Hippocampal formation (tissue), 2 donors: ENCODE data around the gene LNX1.
"Not testable (repeated sequence)": the region's sequence is repeated elsewhere in the genome, so short reads cannot be mapped to it uniquely, and the experiment has no call there.

Source experiments
- DNase-seq, 2 donors: peaks; one replicate each; lab custom pipeline; 2025; lab: John Stamatoyannopoulos, UW

Gene LNX1

DNA sequence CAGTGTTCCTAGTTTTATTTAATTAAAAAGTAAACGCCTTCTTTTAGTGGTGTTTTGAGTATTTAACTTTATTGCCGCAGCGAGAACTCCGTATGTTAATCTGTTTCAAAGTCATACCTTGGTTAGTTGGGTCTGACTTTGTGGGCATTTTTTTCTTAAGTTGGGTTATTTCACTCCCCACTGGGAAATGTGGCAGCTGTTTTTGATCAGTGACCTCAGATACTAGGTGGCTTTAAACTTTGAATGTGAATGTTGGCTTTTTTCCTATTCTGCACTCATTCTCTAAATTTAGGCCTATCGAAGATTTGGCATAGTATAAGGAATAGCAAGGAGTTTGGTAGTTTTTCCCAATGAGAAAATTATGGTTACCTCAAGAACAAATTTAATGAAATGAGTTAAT is 127.9 kb downstream of the LNX1 start:
- no peak for DNase-seq

DNA sequence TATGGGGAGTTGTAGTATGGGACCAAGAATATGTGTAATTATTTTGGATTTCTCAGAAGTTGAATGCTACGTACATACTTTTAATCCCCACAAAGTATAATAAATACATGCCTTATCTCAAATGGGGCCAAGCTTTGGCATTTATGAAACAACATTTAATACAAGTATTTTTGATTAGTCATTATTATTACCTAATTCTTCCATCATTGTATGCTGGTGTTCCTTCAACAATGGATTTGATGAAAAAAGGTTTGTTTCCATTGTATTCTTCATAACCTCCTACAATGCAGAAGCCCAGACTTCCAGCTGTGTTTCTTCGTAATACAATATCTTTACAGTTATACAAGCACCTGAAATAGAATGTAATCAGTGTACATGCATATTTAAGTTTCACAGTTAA is 130.0 kb downstream of the LNX1 start:
- no peak for DNase-seq

DNA sequence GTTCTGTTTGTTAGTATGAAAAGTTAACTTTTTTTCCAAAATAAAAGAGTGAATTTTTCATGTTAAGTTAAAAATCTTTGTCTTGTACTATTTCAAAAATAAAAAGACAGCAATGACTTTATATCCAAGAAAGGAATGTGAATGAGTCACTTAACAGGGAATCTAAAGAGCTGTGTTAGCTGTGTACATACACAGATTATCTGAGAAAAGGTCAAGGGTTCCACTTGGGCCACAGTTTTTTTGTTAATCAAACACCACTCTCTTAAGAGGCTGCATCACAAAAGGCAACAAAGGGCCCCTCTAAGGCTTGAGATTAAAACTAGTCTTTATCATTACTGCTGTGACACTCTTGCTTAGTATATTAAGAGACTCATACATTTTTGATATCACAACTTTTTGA is 131.7 kb downstream of the LNX1 start:
- DNase-seq, result no peak

DNA sequence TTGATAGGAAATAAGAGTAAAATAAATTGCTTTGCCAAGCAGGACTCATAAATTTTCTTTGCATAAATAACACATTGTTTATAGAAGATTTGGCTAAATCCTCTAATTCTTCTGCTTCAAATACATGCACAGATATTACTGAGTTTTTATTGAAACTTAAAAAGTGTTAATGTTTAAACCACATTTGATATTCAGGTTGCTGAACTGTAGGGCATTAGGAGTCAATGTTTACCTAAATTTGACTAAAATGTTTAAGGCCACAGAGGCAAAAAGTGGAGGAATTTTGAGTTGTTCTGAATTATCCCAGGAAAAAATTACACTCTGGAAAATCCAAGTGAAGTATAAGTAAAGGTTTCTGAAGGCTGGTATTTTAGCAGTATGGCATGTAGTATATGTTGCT is 135.1 kb downstream of the LNX1 start:
- no peak for DNase-seq

DNA sequence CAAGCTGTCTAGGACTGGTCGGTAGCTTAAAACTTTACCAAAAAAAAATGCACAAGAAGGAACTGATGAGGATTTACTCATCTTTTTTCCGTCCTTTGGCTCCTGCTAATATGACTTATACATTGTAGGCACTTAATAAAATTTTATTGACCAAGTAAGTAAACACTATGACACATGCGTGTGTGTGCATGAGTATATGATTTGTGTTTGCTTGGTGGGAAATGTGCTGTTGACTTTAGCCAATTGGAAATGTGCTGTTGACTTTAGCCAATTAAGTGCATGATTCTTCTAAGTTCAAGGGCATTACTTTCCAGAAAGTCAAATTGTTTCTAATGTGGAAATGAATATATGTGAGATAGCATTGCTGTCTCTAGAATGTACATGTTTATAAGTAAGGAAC is 135.5 kb downstream of the LNX1 start:
- no peak for DNase-seq

DNA sequence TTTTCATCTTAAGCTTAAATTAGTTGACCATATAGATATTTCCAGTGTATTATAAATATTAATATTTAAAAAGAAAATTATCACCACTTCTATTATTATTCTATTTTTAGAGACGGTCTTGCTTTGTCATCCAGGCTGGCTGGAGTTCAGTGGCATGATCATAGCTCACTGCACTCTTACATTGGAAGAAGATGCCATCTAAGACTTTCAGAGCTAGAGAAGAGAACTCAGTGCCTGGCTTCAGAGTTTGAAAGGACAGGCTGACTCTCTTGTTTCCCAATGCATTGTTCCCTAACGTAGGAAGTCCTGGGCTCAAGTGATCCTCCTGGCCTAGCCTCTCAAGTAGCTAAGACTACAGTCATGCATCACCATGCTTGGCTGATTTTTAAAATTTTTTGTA is 137.9 kb downstream of the LNX1 start:
- no peak for DNase-seq

DNA sequence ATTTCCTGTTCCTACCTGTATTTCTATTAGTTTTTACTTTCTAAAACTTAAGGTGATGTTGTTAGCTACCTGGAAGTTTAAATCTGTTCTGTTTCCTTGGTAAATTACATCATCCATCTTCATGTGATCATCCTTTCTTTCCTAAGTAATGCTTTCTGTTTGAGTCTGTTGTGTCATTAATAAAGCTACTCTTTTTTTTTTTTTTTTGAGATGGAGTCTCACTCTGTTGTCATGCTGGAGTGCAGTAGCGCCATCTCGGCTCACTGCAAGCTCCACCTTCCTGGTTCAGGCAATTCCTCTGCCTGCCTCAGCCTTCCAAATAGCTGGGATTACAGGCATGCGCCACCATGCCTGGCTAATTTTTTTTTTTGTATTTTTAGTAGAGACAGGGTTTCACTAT is 140.5 kb downstream of the LNX1 start:
- no peak for DNase-seq

DNA sequence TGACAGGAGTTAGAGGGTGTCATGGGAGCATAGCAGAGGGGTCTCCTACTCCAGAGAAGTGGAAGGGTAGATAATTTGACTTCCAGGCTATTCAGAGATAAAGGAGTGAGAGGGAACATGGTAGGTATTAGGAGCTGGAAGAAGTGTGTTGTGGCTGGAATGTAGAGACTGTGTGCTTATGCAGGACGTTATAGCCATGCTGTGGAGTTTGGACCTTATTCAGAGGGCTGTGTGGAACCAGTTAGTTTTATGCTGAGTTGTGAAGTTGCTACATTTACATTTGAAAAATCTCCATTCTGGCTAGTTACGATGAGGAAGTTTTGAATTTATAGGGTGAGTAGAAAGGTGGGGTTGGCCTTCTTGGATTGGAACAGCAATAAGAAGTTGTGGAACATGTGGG is 146.3 kb downstream of the LNX1 start:
- DNase-seq, result no peak

DNA sequence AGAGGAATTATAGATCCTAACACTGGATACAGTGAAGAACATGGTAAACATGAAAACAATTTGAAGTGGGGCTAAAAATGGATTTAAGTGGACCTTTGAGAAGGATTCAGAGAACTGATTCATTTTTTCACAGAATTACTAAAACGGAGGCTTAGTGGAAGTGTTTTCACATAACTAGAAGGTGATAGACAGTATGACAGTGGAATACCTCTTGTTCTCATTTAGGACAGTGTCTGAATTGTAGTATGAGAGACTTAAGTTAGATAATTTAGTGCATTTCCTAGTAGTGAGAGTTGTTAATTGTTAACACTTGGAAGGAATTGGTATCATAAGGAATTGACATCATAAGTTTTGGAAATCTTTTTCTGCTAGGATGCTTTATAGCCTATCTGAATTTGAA is 149.7 kb downstream of the LNX1 start:
- DNase-seq, result no peak

DNA sequence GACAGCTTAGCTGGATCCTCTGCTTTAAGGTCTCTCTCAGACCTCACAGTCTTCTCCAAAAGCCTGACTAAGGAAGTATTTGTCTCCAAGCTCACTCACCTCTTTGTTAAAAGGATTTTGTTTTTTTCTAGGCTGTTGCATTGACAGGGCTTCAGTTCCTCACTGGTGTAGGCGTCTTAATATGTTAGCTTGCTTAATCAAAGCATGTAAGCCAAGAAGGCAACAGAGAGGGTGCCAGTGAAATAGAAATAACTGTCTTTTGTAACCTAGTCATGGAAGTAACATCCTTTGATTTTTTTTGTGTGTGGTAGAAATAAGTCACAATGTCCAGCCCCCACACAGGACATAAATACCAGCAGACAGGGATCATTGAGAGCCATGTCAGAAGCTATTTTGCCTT is 155.0 kb downstream of the LNX1 start:
- DNase-seq, result no peak

DNA sequence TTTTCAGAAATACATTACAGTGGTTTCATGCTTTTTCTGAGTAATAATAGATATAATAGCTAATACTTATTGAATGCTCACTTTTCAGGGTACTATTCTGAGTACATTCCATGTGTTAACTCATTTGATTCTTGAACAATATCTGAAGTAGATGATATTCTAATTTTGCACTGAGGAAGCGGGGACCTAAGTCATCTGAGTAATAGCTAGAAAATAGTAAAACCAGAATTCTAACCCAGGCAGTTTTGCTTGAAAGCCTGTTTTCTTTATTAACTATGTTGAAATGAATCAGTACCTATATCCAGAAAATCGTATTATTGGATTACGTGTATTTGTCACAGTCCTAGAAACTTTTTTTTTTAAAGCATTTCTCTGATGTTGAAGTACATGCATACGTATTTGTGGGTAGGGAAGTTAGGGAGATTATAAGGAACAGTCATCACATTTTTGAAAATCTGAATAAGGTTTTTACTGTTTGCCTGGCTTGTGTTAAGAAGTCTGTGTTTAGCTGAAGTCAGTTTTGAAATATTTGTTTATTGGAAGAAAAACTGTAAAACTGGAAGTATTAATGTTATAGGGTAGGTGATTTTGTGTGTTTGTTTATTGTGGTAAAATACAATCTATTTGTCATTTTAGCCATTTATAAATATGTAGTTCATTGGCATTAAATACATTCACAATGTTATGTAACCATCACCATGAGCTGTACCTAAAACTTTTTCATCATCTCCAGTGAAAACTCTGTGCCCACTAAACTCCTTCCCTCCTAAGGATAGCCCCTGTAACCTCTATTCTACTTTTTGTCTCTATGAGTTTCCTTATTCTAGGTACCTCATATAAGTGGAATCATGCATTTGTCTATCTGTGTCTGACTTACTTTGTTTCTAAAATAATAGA is 158.5 kb downstream of the LNX1 start:
- no peak for DNase-seq

DNA sequence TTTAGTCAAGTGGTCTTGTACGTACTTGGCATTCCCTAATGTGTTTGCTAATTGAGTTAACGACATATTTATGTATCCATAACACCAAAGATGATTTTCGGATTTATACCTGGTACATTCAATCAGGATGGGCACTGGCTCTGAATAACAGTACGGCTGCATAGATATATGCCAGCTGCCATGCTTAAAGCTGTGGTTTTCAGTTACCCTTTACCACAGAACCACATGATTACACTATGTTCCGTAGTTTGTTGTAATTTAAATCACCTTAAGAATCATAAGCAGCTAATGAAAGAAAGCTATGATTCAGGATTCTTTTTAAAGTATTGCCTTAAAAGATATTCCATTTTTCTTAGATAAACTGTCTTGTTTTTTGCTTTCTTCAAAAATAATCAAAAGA is 160.2 kb downstream of the LNX1 start:
- no peak for DNase-seq

DNA sequence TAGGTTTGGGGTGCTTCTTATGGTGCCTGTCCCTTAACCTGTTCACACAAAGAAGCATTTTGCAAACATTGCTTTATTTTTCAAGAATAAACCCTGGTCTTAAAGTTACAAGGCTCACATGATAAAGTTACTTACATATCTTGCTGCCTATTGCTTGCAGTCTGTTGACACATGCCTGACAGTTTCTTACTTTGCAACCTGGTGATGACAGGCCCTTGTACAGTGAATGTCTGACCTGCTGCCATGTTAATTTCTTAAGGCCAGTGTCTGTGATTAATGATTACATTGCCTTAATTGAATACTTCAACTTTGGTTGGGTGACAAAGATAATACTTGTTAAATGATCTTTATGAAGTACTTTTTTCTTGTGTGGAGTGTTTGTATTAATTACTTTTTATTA is 163.9 kb downstream of the LNX1 start:
- DNase-seq, result no peak

DNA sequence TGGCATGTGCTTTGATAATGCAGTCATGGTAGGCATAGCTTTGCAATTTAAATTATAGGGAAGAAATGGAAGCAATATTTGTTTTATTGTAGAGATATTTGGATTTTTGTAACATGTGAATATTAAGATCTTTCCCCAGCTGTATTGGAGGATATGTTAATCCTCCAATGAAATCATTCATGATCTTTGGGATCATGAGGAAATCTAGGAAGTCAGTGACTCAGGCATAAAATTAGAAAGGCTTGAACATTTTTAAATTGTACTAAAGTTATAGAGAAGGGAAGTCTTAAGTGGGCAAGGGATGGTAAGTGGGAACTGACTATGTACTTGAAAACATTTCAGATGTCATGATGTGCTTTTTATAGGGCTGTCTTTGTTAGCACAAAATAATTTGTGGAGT is 167.0 kb downstream of the LNX1 start:
- DNase-seq, result no peak

DNA sequence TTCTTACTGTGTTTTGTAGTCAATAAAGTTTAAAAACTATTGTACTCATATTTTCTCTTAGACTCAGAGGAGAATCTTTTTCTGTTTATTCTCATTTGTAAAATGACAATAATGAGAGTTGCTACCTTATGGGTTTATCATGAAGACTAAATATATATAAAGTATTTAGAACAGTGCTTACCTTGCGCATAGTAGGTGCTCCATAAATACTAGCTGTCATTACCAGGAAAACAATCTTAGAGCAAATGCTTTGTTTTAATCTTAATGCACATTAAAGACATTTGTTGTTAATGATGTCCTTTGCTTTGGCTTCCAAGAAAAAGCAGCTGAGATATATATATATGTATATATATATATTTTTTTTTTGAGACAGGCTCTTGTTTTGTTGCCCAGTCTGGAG is 168.9 kb downstream of the LNX1 start:
- no peak for DNase-seq

DNA sequence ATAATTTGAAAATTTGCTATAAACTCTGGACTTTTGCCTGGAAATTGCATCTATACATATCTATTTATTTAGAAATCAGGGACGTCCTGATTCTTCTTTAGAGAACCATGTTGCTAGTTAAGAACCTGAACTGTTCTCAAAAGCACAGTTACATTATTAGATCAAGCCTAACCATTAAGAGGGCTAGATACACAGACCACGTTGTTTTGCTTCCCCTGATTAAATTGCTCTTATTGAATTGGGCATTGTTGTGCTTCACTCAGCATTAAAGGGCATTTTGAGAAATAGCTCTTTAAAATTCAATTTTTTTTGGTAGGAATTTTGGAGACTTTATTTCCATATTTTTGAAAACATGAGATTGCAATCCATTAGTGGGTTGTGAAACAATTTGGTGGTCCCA is 169.5 kb downstream of the LNX1 start:
- DNase-seq, result no peak

DNA sequence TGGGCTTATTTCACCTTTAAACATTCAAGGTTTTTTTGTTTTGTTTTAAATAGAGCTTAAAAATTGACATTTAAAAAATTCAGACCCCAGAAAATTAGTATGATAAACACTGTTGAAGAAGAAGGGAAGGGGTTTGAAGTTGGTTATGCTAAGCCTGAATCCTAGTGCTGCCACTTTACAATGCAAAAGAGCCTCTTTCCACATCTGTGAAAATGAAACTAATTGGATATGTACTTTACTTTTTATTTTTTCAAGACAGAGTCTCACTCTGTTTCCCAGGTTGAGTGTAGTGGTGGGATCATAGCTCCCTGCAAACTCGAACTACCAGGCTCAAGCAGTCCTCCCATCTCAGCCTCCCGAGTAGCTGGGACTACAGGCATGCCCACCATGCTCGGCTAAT is 172.1 kb downstream of the LNX1 start:
- DNase-seq, result no peak

DNA sequence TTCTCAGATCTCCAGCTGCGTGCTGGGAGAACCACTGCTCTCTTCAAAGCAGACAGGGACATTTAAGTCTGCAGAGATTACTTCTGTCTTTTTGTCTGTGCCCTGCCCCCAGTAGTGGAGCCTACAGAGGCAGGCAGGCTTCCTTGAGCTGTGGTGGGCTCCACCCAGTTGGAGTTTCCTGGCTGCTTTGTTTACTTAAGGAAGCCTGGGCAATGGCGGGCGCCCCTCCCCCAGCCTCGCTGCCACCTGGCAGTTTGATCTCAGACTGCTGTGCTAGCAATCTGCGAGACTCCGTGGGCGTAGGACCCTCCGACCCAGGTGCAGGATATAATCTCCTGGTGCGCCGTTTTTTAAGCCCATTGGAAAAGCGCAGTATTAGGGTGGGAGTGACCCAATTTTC is 181.8 kb downstream of the LNX1 start:
- not testable (repeated sequence) for DNase-seq
